Measurements from ENCODE around the gene DOCK1. TPM values are rescaled to one million over a fixed set of nuclear protein-coding genes. Genes with fewer than 3 reads are reported as not detected.

Gene DOCK1
- total RNA-seq, 1 experiment from 2014 or later: 82.2 TPM

GRCh38 chr10:127129104-127129503 lies 223.9 kb downstream of the DOCK1 start:
- CTCF ChIA-PET: no interaction called here
- Mint-ChIP-seq H3K27me3 (ENCODE audit: insufficient read depth, unreplicated experiment) (no peaks in the 10 kb centered on the region), H3K36me3 (ENCODE audit: insufficient read depth, unreplicated experiment) (peaks cover 20% of the 10 kb centered on the region), H3K27ac (ENCODE audit: unreplicated experiment) (no peak overlapping the region), H3K4me1 (ENCODE audit: low read depth, unreplicated experiment) (no peaks in the 10 kb centered on the region), H3K9me3 (ENCODE audit: unreplicated experiment) (no peaks in the 10 kb centered on the region), H3K4me3 (ENCODE audit: unreplicated experiment) (no peak overlapping the region)
- BruUV-seq (replicated peaks): no TSS peak
- H3K9me3 ChIP-seq: no peaks in the 10 kb centered on the region; the same call in 1 of the 2 replicates
- DNase-seq: no peak
- H3K4me3 ChIP-seq (ENCODE audit: low read depth, low read length): no peak overlapping the region
- intact Hi-C loops (cut with micrococcal nuclease; ENCODE audit: unreplicated experiment): no loop called here
- TF ChIP-seq CTCF (IDR thresholded peaks at IDR 0.05; ENCODE audit: insufficient read depth in 1 of 2, low read depth in 1 of 2, low read length in 1 of 2, severe bottlenecking in 1 of 2, unreplicated experiment in 1 of 2): no peak
- POLR2A ChIA-PET: no interaction called here
- H3K36me3 ChIP-seq (ENCODE audit: control insufficient read depth, insufficient read depth, low read length): peaks cover 3% of the 10 kb centered on the region; the same call in 1 of the 2 replicates
- H3K4me1 ChIP-seq: no peaks in the 10 kb centered on the region
- no peaks in the 10 kb centered on the region for H3K27me3 ChIP-seq (replicated peaks; ENCODE audit: control insufficient read depth, insufficient read depth, low read length)

- Histone ChIP-seq H3K27me3 (replicated peaks; ENCODE audit: control insufficient read depth, insufficient read depth, low read length) (no peaks in the 10 kb centered on the region), H3K36me3 (ENCODE audit: control insufficient read depth, insufficient read depth, low read length) (peaks cover 3% of the 10 kb centered on the region; the same call in 1 of the 2 replicates), H3K4me3 (ENCODE audit: low read depth, low read length) (no peak overlapping the region), H3K4me1 (no peaks in the 10 kb centered on the region), H3K9me3 (no peaks in the 10 kb centered on the region; the same call in 1 of the 2 replicates)
- DNase-seq: no peak
- Mint-ChIP-seq H3K4me3 (ENCODE audit: unreplicated experiment) (no peak overlapping the region), H3K36me3 (ENCODE audit: insufficient read depth, unreplicated experiment) (peaks cover 12% of the 10 kb centered on the region), H3K27me3 (ENCODE audit: insufficient read depth, unreplicated experiment) (no peaks in the 10 kb centered on the region), H3K9me3 (ENCODE audit: unreplicated experiment) (no peaks in the 10 kb centered on the region), H3K4me1 (ENCODE audit: low read depth, unreplicated experiment) (no peaks in the 10 kb centered on the region), H3K27ac (ENCODE audit: unreplicated experiment) (no peak overlapping the region)
- TF ChIP-seq CTCF (IDR thresholded peaks at IDR 0.05; ENCODE audit: insufficient read depth in 1 of 2, low read depth in 1 of 2, low read length in 1 of 2, severe bottlenecking in 1 of 2, unreplicated experiment in 1 of 2): no peak
- CTCF ChIA-PET: no interaction called here
- no TSS peak for BruUV-seq (replicated peaks)
- intact Hi-C loops (cut with micrococcal nuclease; ENCODE audit: unreplicated experiment): no loop called here
- POLR2A ChIA-PET: no interaction called here
Measured at GRCh38 chr10:127132451-127132850, 227.2 kb downstream of the DOCK1 start.

GRCh38 chr10:127133225-127133624 lies 228.0 kb downstream of the DOCK1 start:
- BruUV-seq (replicated peaks): no TSS peak
- intact Hi-C loops (cut with micrococcal nuclease; ENCODE audit: unreplicated experiment): no loop called here
- Mint-ChIP-seq H3K9me3 (ENCODE audit: unreplicated experiment) (no peaks in the 10 kb centered on the region), H3K27ac (ENCODE audit: unreplicated experiment) (no peak overlapping the region), H3K27me3 (ENCODE audit: insufficient read depth, unreplicated experiment) (no peaks in the 10 kb centered on the region), H3K36me3 (ENCODE audit: insufficient read depth, unreplicated experiment) (peaks cover 5% of the 10 kb centered on the region), H3K4me3 (ENCODE audit: unreplicated experiment) (no peak overlapping the region), H3K4me1 (ENCODE audit: low read depth, unreplicated experiment) (no peaks in the 10 kb centered on the region)
- Histone ChIP-seq H3K27me3 (replicated peaks; ENCODE audit: control insufficient read depth, insufficient read depth, low read length) (no peaks in the 10 kb centered on the region), H3K36me3 (ENCODE audit: control insufficient read depth, insufficient read depth, low read length) (peaks cover 3% of the 10 kb centered on the region; the same call in 1 of the 2 replicates), H3K4me3 (ENCODE audit: low read depth, low read length) (no peak overlapping the region), H3K4me1 (no peaks in the 10 kb centered on the region), H3K9me3 (no peaks in the 10 kb centered on the region)
- TF ChIP-seq CTCF (IDR thresholded peaks at IDR 0.05; ENCODE audit: insufficient read depth in 1 of 2, low read depth in 1 of 2, low read length in 1 of 2, severe bottlenecking in 1 of 2, unreplicated experiment in 1 of 2): no peak
- no peak for DNase-seq
- POLR2A ChIA-PET: no interaction called here
- CTCF ChIA-PET: no interaction called here
